Right lobe of liver (tissue), 4 donors: Measurements from ENCODE around the gene MAML3.

ENCODE experiments used
- POLR2A ChIP-seq: fragments of 450-650 bp; IDR thresholded peaks from one replicate; pipeline ENCODE4 v1.6.1; 2017; ENCODE audit warnings: antibody characterized with exemption, mild to moderate bottlenecking
- TF ChIP-seq, protein P1 (sequence below), 4 donors: fragments of 200-600 bp in 3 of 4; fragments of 450-650 bp in 1 of 4; IDR thresholded peaks; one replicate each; pipeline versions ENCODE4 v1.5.1 to v1.8.0; 2016 to 2022; ENCODE audit warnings: antibody characterized with exemption in 4 of 4, mild to moderate bottlenecking in 2 of 4
- donor health status: DM: no; HTN: no; CAD: no.
- donor health status: DM: no; HTN: no; CAD: no.
- donor health status: DM: no; HTN: yes; CAD: no.

DNA sequence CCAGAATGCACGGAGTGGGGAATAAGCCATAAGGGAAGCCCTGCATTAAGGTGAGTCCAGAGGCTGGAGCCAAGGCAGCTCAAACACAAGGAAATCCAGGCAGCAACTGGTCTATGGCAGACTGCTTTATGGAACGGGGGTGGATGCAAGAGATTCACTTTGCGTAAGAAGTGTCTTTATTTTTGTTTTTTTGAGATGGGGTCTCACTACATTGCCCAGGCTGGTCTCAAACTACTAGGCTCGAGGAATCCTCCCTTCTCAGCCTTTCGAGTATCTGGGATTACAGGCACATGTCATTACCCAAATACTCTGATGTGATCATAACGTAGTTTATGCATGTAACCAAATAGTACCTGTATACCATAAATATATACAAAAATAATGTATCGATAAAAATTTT is 199.5 kb downstream of the MAML3 start:
- TF ChIP-seq, protein P1, sequence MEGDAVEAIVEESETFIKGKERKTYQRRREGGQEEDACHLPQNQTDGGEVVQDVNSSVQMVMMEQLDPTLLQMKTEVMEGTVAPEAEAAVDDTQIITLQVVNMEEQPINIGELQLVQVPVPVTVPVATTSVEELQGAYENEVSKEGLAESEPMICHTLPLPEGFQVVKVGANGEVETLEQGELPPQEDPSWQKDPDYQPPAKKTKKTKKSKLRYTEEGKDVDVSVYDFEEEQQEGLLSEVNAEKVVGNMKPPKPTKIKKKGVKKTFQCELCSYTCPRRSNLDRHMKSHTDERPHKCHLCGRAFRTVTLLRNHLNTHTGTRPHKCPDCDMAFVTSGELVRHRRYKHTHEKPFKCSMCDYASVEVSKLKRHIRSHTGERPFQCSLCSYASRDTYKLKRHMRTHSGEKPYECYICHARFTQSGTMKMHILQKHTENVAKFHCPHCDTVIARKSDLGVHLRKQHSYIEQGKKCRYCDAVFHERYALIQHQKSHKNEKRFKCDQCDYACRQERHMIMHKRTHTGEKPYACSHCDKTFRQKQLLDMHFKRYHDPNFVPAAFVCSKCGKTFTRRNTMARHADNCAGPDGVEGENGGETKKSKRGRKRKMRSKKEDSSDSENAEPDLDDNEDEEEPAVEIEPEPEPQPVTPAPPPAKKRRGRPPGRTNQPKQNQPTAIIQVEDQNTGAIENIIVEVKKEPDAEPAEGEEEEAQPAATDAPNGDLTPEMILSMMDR (IDR thresholded peaks at IDR 0.05), result no peak
- TF ChIP-seq POLR2A, result no peak
